OCI-M1 (cell line): ENCODE measurements around the gene RAI14.

Experiments
- DNase-seq: peaks from one replicate; lab custom pipeline; 2025; lab: John Stamatoyannopoulos, UW

RAI14 gene

GRCh38 chr5:34854459-34855174, 198.5 kb downstream of the RAI14 start:
- DNase-seq = no peak

- no peak for DNase-seq
Observed at GRCh38 chr5:34857161-34857560, 201.0 kb downstream of the RAI14 start.

GRCh38 chr5:34857894-34858293, 201.8 kb downstream of the RAI14 start:
- no peak for DNase-seq

GRCh38 chr5:34858790-34859189, 202.7 kb downstream of the RAI14 start:
- DNase-seq = no peak

GRCh38 chr5:34859253-34859652, 203.1 kb downstream of the RAI14 start:
- DNase-seq = no peak

- DNase-seq = no peak
Observed at GRCh38 chr5:34863946-34864345, 207.8 kb downstream of the RAI14 start.

GRCh38 chr5:34865091-34865490, 209.0 kb downstream of the RAI14 start:
- no peak for DNase-seq

GRCh38 chr5:34866989-34867471, 210.9 kb downstream of the RAI14 start:
- peak; percentile 86 for DNase-seq

- no peak for DNase-seq
Observed at GRCh38 chr5:34867660-34868059, 211.5 kb downstream of the RAI14 start.

GRCh38 chr5:34868791-34869190, 212.7 kb downstream of the RAI14 start:
- DNase-seq = no peak

- no peak for DNase-seq
Observed at GRCh38 chr5:34869256-34869655, 213.1 kb downstream of the RAI14 start.

GRCh38 chr5:34870382-34870781, 214.3 kb downstream of the RAI14 start:
- DNase-seq = no peak

- peak; percentile 33 for DNase-seq
Observed at GRCh38 chr5:34876275-34876674, 220.1 kb downstream of the RAI14 start.

- DNase-seq = peak; percentile 11
Observed at GRCh38 chr5:34881246-34881645, 225.1 kb downstream of the RAI14 start.
